Gastroesophageal sphincter (tissue), 3 donors: ENCODE data around the gene ARHGEF17.

Experiments
- CTCF ChIP-seq, 4 experiments: fragments of 200-600 bp in 2 of 4; fragments of 450-650 bp in 2 of 4; sonication (generic) in 1 of 4; IDR thresholded peaks; one replicate each; pipeline ENCODE4 v1.5.1; 2017 to 2019; ENCODE audit warnings: antibody characterized with exemption in 4 of 4, mild to moderate bottlenecking in 2 of 4, moderate library complexity in 2 of 4
- EP300 ChIP-seq: sonication (generic); formaldehyde crosslinking; IDR thresholded peaks from one replicate; pipeline ENCODE4 v1.6.1; 2017; ENCODE audit warnings: antibody characterized with exemption, mild to moderate bottlenecking
- POLR2A ChIP-seq, 2 donors: fragments of 450-650 bp; IDR thresholded peaks; one replicate each; pipeline ENCODE4 v1.6.1; 2017; ENCODE audit warnings: antibody characterized with exemption in 2 of 2, mild to moderate bottlenecking in 2 of 2, moderate library complexity in 1 of 2
- POLR2AphosphoS5 ChIP-seq: sonication (generic); formaldehyde crosslinking; IDR thresholded peaks from one replicate; pipeline ENCODE4 v1.6.1; 2017; ENCODE audit warnings: antibody characterized with exemption

GRCh38 chr11:73396251-73396930 lies 88.3 kb downstream of the ARHGEF17 start:
- TF ChIP-seq CTCF (IDR thresholded peaks at IDR 0.05) (no peak), POLR2AphosphoS5 (no peak), EP300 (no peak), POLR2A (IDR thresholded peaks at IDR 0.05) (no peak)
